Neuronal stem cell (in vitro differentiated cells): ENCODE data around the gene COQ9. TPM values are rescaled to one million over a fixed set of nuclear protein-coding genes. Genes with fewer than 3 reads are reported as not detected.
"Not testable (repeated sequence)": the region's sequence is repeated elsewhere in the genome, so short reads cannot be mapped to it uniquely, and the experiment has no call there.

Experiments
- DNase-seq: peaks from one replicate; pipeline ENCODE4 v3.0.0-alpha.2; 2013; ENCODE audit warnings: low spot score
- H2AFZ ChIP-seq: one replicate; pipeline ENCODE4 v1.6.1; 2013; ENCODE audit warnings: mild to moderate bottlenecking, low read length, inconsistent platforms
- H2AK5ac ChIP-seq: 2 replicates; pipeline ENCODE4 v1.6.1; 2013; ENCODE audit warnings: low read depth, mild to moderate bottlenecking, inconsistent platforms, low read length, moderate library complexity, mixed read lengths
- H2BK120ac ChIP-seq: 2 replicates; pipeline ENCODE4 v1.6.1; 2013; ENCODE audit warnings: low read depth, mild to moderate bottlenecking, inconsistent platforms, low read length, moderate library complexity, mixed read lengths
- H2BK12ac ChIP-seq: one replicate; pipeline ENCODE4 v1.6.1; 2013; ENCODE audit warnings: low read length, inconsistent platforms
- H2BK15ac ChIP-seq: 2 replicates; pipeline ENCODE4 v1.6.1; 2013; ENCODE audit warnings: mild to moderate bottlenecking, low read length, inconsistent platforms, mixed read lengths
- H2BK5ac ChIP-seq: one replicate; pipeline ENCODE4 v1.6.1; 2013; ENCODE audit warnings: inconsistent platforms, mild to moderate bottlenecking, low read length, moderate library complexity
- H3K14ac ChIP-seq: one replicate; pipeline ENCODE4 v1.6.1; 2013; ENCODE audit warnings: low read length, inconsistent platforms
- H3K18ac ChIP-seq: 2 replicates; pipeline ENCODE4 v1.6.1; 2013; ENCODE audit warnings: low read length, inconsistent platforms
- H3K23ac ChIP-seq: 2 replicates; pipeline ENCODE4 v1.6.1; 2013; ENCODE audit warnings: low read depth, mild to moderate bottlenecking, mixed read lengths, low read length, inconsistent platforms; ENCODE audit not compliant: poor library complexity
- H3K27ac ChIP-seq: replicated peaks from 3 replicates; pipeline ENCODE4 v1.5.1; 2013; ENCODE audit warnings: low read length, inconsistent platforms
- H3K27me3 ChIP-seq, 3 experiments: 2 replicates each; pipeline ENCODE4 v1.6.1; 2013; ENCODE audit warnings: low read length in 3 of 3, mild to moderate bottlenecking in 2 of 3, inconsistent platforms in 1 of 3, low read depth in 1 of 3, mixed read lengths in 1 of 3, moderate library complexity in 1 of 3; ENCODE audit not compliant: control insufficient read depth in 3 of 3, insufficient read depth in 3 of 3
- H3K36me3 ChIP-seq, 2 donors: replicated peaks in 1 of 2; 2 replicates each; pipeline ENCODE4 v1.6.1; 2013; ENCODE audit warnings: low read length in 2 of 2; ENCODE audit not compliant: control insufficient read depth in 2 of 2, insufficient read depth in 2 of 2
- H3K4ac ChIP-seq: 2 replicates; pipeline ENCODE4 v1.6.1; 2013; ENCODE audit warnings: inconsistent platforms, mild to moderate bottlenecking, low read length, moderate library complexity
- H3K4me1 ChIP-seq, 2 donors: 1 replicate in 1 of 2; 2 replicates in 1 of 2; pipeline ENCODE4 v1.6.1; 2013; ENCODE audit warnings: low read length in 2 of 2, low read depth in 1 of 2; ENCODE audit not compliant: control insufficient read depth in 2 of 2, insufficient read depth in 1 of 2
- H3K4me2 ChIP-seq: one replicate; pipeline ENCODE4 v1.6.1; 2013; ENCODE audit warnings: mild to moderate bottlenecking, low read length, inconsistent platforms; ENCODE audit not compliant: insufficient read depth, poor library complexity, severe bottlenecking
- H3K4me3 ChIP-seq, 2 donors: 2 replicates each; pipeline ENCODE4 v1.5.1; 2013; ENCODE audit warnings: low read length in 2 of 2, mild to moderate bottlenecking in 2 of 2, inconsistent platforms in 1 of 2, moderate library complexity in 1 of 2
- H3K79me1 ChIP-seq: one replicate; pipeline ENCODE4 v1.6.1; 2013; ENCODE audit warnings: low read depth, mild to moderate bottlenecking, inconsistent platforms, low read length, moderate library complexity
- H3K9ac ChIP-seq: one replicate; pipeline ENCODE4 v1.6.1; 2013; ENCODE audit warnings: mild to moderate bottlenecking, low read depth, low read length, inconsistent platforms; ENCODE audit not compliant: poor library complexity
- H3K9me3 ChIP-seq, 2 donors: replicated peaks in 1 of 2; 2 replicates each; pipeline versions ENCODE3 to v1.6.1; 2013; ENCODE audit warnings: low read length in 2 of 2, mild to moderate bottlenecking in 2 of 2, inconsistent platforms in 1 of 2, low read depth in 1 of 2, mixed read lengths in 1 of 2, moderate library complexity in 1 of 2; ENCODE audit not compliant: control insufficient read depth in 2 of 2, insufficient read depth in 1 of 2
- H4K8ac ChIP-seq: one replicate; pipeline ENCODE4 v1.6.1; 2013; ENCODE audit warnings: low read depth, mild to moderate bottlenecking, inconsistent platforms, low read length, moderate library complexity
- H4K91ac ChIP-seq: one replicate; pipeline ENCODE4 v1.6.1; 2013; ENCODE audit warnings: low read length, low read depth, mild to moderate bottlenecking, inconsistent platforms; ENCODE audit not compliant: poor library complexity
- WGBS, 2 donors: extraction: QIAGEN DNeasy Blood & Tissue Kit; methylation state at CpG; one replicate each; pipeline ENCODE4 v1.1.7; 2013; ENCODE audit warnings: missing lambda C conversion rate in 2 of 2, mixed read lengths in 1 of 2; ENCODE audit not compliant: insufficient read length in 2 of 2, insufficient replicate concordance in 1 of 2; ENCODE audit errors: extremely low coverage in 2 of 2; 5-methylcytosine and 5-hydroxymethylcytosine counted together
- polyA plus RNA-seq, 2 experiments: library from polyadenylated mRNA; stranded (reverse); fragments of 200-250 nt; gene quantifications; one replicate each; pipeline ENCODE4 v1.2.3, GENCODE V29; 2013

COQ9 gene, protein sequence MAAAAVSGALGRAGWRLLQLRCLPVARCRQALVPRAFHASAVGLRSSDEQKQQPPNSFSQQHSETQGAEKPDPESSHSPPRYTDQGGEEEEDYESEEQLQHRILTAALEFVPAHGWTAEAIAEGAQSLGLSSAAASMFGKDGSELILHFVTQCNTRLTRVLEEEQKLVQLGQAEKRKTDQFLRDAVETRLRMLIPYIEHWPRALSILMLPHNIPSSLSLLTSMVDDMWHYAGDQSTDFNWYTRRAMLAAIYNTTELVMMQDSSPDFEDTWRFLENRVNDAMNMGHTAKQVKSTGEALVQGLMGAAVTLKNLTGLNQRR
- 14.7 TPM for polyA plus RNA-seq (2013, experiment 1 of 2)
- polyA plus RNA-seq (2013, experiment 2 of 2) = 14.9 TPM

DNA sequence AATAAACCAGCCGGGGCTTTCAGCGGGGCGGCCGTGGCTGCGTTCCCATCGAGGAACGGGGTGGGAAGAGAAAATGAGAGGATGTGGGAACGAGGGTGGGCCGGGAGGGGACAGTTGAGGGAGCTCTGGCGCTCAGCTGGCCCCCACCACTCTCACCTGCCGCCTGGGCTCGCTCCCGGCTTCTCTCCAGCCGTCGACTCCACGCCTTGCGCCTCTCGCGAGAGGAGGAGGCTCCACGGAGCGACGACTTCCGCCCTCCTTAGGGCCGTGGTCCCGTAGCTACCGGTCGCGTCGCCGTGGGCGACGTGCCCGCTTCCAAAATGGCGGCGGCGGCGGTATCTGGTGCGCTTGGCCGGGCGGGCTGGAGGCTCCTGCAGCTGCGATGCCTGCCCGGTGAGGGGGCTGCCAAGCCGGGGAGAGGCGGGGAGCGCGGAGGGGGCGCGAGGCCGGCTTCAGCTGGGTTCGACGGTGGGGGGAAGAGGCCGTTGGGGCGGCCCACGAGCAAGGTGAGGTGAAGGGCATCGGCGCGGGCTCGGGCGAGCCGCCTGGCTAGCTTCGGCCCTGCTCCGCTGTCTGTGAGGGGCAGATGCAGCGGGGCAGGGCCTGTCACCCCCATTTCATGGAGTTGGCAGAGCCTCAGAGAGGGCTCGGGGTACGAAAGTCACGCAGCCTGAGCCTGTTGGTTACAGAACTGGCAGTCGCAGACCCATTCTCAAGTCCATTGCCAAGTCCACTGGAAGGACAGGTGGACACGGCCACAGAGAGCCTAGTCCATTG lies at the start of gene COQ9, which contains the start of gene CIAPIN1:
Gene COQ9, plus strand, starts transcription at position 294 of the 777 bp plus-strand sequence. Its CDS starts 27 bp downstream, at position 321.
Gene CIAPIN1, minus strand, starts transcription at position 200 of the 777 bp plus-strand sequence. CDS start 6,457 bp downstream, outside the sequence.
- Histone ChIP-seq H3K36me3 (peaks cover 2 to 29% of the 10 kb centered on the region in 2 donors), H2BK120ac (no peak within 1 kb of the TSS), H2BK15ac (peak within 1 kb of the TSS; percentile 72), H2AFZ (peak within 1 kb of the TSS; percentile 91), H3K27ac (no peak within 1 kb of the TSS), H3K4me1 (peaks cover 5% of the 10 kb centered on the region in 2 donors), H3K4me2 (peak within 1 kb of the TSS; percentile 92), H3K9ac (peak within 1 kb of the TSS; percentile 96), H3K23ac (peak within 1 kb of the TSS; percentile 87), H3K14ac (peak within 1 kb of the TSS; percentile 96), H2BK5ac (peak within 1 kb of the TSS; percentile 9), H3K4me3 (peak within 1 kb of the TSS; percentile 65 to 96), H3K79me1 (peaks cover 6% of the 10 kb centered on the region), H2AK5ac (peak within 1 kb of the TSS; percentile 58), H3K9me3 (peaks cover 0 to 2% of the 10 kb centered on the region in 2 donors), H4K8ac (peak within 1 kb of the TSS; percentile 98), H4K91ac (no peak within 1 kb of the TSS), H2BK12ac (peak within 1 kb of the TSS; percentile 58), H3K27me3 (no peaks in the 10 kb centered on the region), H3K4ac (peak within 1 kb of the TSS; percentile 27), H3K18ac (peak within 1 kb of the TSS; percentile 99)
- peak; percentile 84 for DNase-seq
- WGBS, 2 donors = no CpG with 5 or more reads among the region's 68 CpGs

DNA sequence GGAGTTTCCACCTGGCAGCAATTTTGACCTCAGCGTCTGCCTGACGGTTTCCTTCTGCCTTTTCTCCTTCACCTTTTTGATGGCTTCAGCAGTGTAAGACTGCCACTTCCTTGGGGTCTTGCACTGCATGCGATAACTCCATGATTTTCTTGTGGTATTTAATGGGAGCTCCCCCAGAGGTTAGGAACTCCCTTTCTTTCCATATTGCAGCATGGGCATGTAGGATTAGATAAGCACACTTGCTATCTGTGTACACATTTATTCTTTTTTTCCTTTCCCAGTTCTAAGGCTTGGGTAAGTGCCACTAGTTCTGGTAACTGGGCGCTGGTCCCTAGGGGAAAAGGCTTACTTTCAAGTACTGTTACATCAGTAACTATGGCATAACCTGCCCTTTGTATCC lies 49.8 kb upstream of the COQ9 start:
- H3K4me3 ChIP-seq, H2BK120ac ChIP-seq, H3K4me2 ChIP-seq, H3K27me3 ChIP-seq, H4K91ac ChIP-seq, H2BK12ac ChIP-seq, H3K4me1 ChIP-seq, H2BK15ac ChIP-seq, H3K18ac ChIP-seq, DNase-seq, H3K23ac ChIP-seq, H3K27ac ChIP-seq, H2AFZ ChIP-seq, H3K36me3 ChIP-seq, H3K79me1 ChIP-seq, H3K4ac ChIP-seq, H3K9me3 ChIP-seq, H2AK5ac ChIP-seq, H3K9ac ChIP-seq, H4K8ac ChIP-seq, H2BK5ac ChIP-seq, H3K14ac ChIP-seq: not testable (repeated sequence)
- no CpG with 5 or more reads among the region's 4 CpGs for WGBS, 2 donors

DNA sequence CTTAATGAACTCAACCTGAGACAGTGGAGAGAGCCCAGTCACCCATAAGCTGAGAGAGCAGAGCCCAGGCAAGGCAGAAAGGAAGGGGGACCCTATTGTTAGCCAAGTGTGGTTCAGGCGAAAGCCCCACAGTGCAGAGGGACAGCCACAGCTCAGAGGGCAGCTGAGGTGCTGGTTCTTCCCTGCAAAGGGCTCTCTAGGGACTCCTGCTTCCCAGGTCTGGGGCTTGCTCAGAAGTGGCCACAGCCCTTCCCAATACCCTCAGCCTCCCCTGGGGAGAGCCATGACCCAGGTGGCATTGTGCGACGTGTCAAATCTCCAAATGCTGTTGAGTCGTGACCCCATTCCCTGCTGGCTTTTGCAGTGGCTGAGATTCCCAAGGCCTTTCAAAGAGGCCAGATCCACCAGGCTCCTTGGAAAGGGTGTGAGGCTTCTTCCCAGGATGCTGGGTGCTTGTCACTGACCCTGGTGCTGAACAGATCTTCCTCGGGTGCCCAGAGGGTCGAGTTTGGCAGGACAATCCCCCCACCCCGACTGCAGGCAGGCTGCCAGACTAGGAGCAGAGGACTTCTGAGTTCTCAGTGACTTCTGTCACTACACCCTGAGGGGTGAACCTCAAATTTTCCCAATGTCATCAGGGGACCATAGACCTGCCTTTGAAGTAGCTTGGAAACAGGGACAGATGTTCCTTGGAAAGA lies 45.2 kb upstream of the COQ9 start:
- H2AK5ac ChIP-seq = no peak overlapping the region
- H2BK15ac ChIP-seq = no peak overlapping the region
- DNase-seq = no peak
- H3K4ac ChIP-seq = no peak overlapping the region
- no peak overlapping the region for H3K9ac ChIP-seq
- H3K18ac ChIP-seq = no peak overlapping the region
- H2AFZ ChIP-seq = no peak overlapping the region
- H3K79me1 ChIP-seq = peaks cover 1% of the 10 kb centered on the region
- no peak overlapping the region for H2BK120ac ChIP-seq
- H3K4me1 ChIP-seq = no peaks in the 10 kb centered on the region
- H4K91ac ChIP-seq = no peak overlapping the region
- H3K27ac ChIP-seq = no peak overlapping the region
- H3K27me3 ChIP-seq = no peaks in the 10 kb centered on the region
- no peak overlapping the region for H2BK5ac ChIP-seq
- H3K14ac ChIP-seq = no peak overlapping the region
- no peaks in the 10 kb centered on the region for H3K9me3 ChIP-seq
- no peak overlapping the region for H3K4me3 ChIP-seq
- H3K4me2 ChIP-seq = no peak overlapping the region
- H2BK12ac ChIP-seq = no peak overlapping the region
- WGBS, 2 donors = no CpG with 5 or more reads among the region's 7 CpGs
- no peak overlapping the region for H3K23ac ChIP-seq
- H3K36me3 ChIP-seq = no peaks in the 10 kb centered on the region
- H4K8ac ChIP-seq = no peak overlapping the region
